HepG2 (cell line): Measurements from ENCODE around the gene RNF222. TPM values are rescaled to one million over a fixed set of nuclear protein-coding genes. Genes with fewer than 3 reads are reported as not detected.

Source experiments
- EHMT2 ChIP-seq: fragments of 200-600 bp; sonication (generic); IDR thresholded peaks from 2 replicates; pipeline ENCODE4 v1.7.0; 2017; ENCODE audit warnings: antibody characterized with exemption, low read depth, low read length, borderline replicate concordance
- FOXK2 ChIP-seq: fragments of 450-650 bp; IDR thresholded peaks from 2 replicates; pipeline ENCODE4 v1.6.1; 2016
- HNRNPK ChIP-seq: fragments of 200-400 bp; formaldehyde crosslinking; IDR thresholded peaks from 2 replicates; pipeline ENCODE4 v1.6.1; 2018; ENCODE audit warnings: low read length, low read depth, moderate library complexity, mild to moderate bottlenecking; ENCODE audit not compliant: poor library complexity, severe bottlenecking
- KLF13 ChIP-seq: sonication (generic); formaldehyde crosslinking; IDR thresholded peaks from 2 replicates; pipeline ENCODE4 v1.4.0; 2020; ENCODE audit warnings: mild to moderate bottlenecking, missing genetic modification reagents
- MED1 ChIP-seq: sonication (generic); formaldehyde crosslinking; IDR thresholded peaks from 2 replicates; pipeline ENCODE4 v1.4.0; 2020; ENCODE audit warnings: missing genetic modification reagents
- MED13 ChIP-seq: sonication (generic); formaldehyde crosslinking; IDR thresholded peaks from 2 replicates; pipeline ENCODE4 v1.5.0; 2020; ENCODE audit warnings: missing genetic modification reagents
- MXI1 ChIP-seq: IDR thresholded peaks from 3 replicates; pipeline ENCODE4 v1.6.1; 2012; ENCODE audit warnings: low read depth, low read length, inconsistent platforms, borderline replicate concordance
- NPAS2 ChIP-seq: sonication (generic); formaldehyde crosslinking; IDR thresholded peaks from 2 replicates; pipeline ENCODE4 v1.8.0; 2022; ENCODE audit warnings: mild to moderate bottlenecking, missing genetic modification reagents, borderline replicate concordance
- ZFP90 ChIP-seq: sonication (generic); formaldehyde crosslinking; IDR thresholded peaks from 2 replicates; pipeline ENCODE4 v1.8.0; 2022; ENCODE audit warnings: missing genetic modification reagents, mild to moderate bottlenecking, inconsistent platforms, borderline replicate concordance
- ZIK1 ChIP-seq: sonication (generic); formaldehyde crosslinking; IDR thresholded peaks from 2 replicates; pipeline ENCODE4 v1.5.0; 2020; ENCODE audit warnings: mild to moderate bottlenecking, low read depth, missing genetic modification reagents, borderline replicate concordance
- ZKSCAN5 ChIP-seq: sonication (generic); formaldehyde crosslinking; IDR thresholded peaks from 2 replicates; pipeline ENCODE4 v1.5.1; 2020; ENCODE audit warnings: mild to moderate bottlenecking, missing genetic modification reagents
- ZNF274 ChIP-seq: sonication (generic); formaldehyde crosslinking; IDR thresholded peaks from 2 replicates; pipeline ENCODE4 v1.5.1; 2020; ENCODE audit warnings: mild to moderate bottlenecking, missing genetic modification reagents
- ZNF629 ChIP-seq: sonication (generic); formaldehyde crosslinking; conservative IDR thresholded peaks from 2 replicates; pipeline ENCODE4 v1.5.0; 2020; ENCODE audit warnings: missing genetic modification reagents
- ZNF747 ChIP-seq: sonication (generic); formaldehyde crosslinking; IDR thresholded peaks from 2 replicates; pipeline ENCODE4 v1.8.1; 2023; ENCODE audit warnings: missing genetic modification reagents, mild to moderate bottlenecking, borderline replicate concordance
- polyA plus RNA-seq, 8 experiments: library from polyadenylated mRNA; depleted of rRNA in 3 of 8; stranded (reverse) in 7 of 8; unstranded in 1 of 8; fragments of >200 nt; fragmentation: Illumina TruSeq in 4 of 8; extraction: Trizol in 4 of 8; gene quantifications; 2 replicates each; pipeline versions ENCODE4 v1.2.1 to v1.2.3, GENCODE V29; 2011 to 2016; ENCODE audit warnings: low read depth in 4 of 8, missing spikeins in 1 of 8, mixed read lengths in 1 of 8; ENCODE audit not compliant: insufficient read depth in 1 of 8
- total RNA-seq, 5 experiments: library from RNA; depleted of rRNA; stranded (reverse); fragments of >200 nt; fragmentation: Illumina TruSeq; extraction: Trizol; gene quantifications; 2 replicates each; pipeline ENCODE4 v1.2.3, GENCODE V29; 2016; ENCODE audit warnings: low read depth in 1 of 5
- TF ChIP-seq, protein P1 (sequence below): sonication (generic); formaldehyde crosslinking; IDR thresholded peaks from 2 replicates; pipeline ENCODE4 v1.8.0; 2022; ENCODE audit warnings: missing genetic modification reagents, mild to moderate bottlenecking, inconsistent platforms, borderline replicate concordance
- TF ChIP-seq, protein P2 (sequence below): sonication (generic); formaldehyde crosslinking; IDR thresholded peaks from 2 replicates; pipeline ENCODE4 v1.9.0; 2021; ENCODE audit warnings: missing genetic modification reagents, borderline replicate concordance
- TF ChIP-seq, protein P3 (sequence below): sonication (generic); formaldehyde crosslinking; IDR thresholded peaks from 2 replicates; pipeline ENCODE4 v1.8.0; 2022; ENCODE audit warnings: missing genetic modification reagents, mild to moderate bottlenecking, moderate library complexity, borderline replicate concordance
- TF ChIP-seq, protein P4 (sequence below): sonication (generic); formaldehyde crosslinking; IDR thresholded peaks from 2 replicates; pipeline ENCODE4 v1.5.0; 2020; ENCODE audit warnings: missing genetic modification reagents, mild to moderate bottlenecking, borderline replicate concordance
- TF ChIP-seq, protein P5 (sequence below): sonication (generic); formaldehyde crosslinking; IDR thresholded peaks from 2 replicates; pipeline ENCODE4 v1.4.0; 2020; ENCODE audit warnings: missing genetic modification reagents

Gene RNF222
- total and polyA plus RNA-seq, 2 of the 13 experiments (the other 11 are each of a cell fraction or from before 2014, with no cell fraction given): not detected

DNA sequence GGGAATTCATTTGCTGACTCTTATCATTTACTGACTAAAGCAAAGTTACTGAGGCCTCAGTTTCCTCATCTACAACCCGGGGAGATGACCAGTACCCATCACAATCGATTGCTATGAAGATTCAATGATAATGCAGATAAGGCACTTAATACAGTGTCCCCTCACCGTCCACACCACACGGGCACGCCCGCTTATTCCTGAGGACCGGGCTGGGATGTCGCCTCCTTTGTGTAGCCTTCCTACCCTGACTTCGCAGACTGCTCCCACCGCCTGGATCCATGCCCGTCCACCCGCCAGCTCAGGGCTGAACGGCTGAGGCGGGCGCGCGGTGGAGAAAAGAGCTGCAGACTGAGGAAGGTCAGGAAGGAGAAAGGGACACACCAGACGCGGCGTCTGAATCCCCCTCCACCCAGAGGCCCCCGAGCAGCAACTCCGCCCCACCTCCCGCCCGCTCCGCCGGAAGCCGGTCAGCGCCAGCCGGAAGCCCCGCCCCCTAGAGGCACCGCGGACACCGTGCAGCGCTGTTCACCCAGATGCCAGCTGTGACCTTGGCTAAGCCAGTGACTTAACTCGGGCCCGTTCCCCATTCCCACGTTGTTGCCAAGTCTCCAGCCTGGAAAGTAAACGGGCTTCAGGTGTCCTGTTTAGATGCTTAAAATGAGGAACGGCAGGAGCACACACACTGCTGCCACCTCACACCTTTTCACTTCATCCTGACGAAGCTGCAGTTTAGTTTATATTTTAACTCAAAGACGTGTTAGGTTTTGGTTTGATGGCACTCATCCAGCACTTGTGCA is 21.2 kb downstream of the RNF222 start, which contains the start of gene KRABD2 (continued):
- TF ChIP-seq ZIK1: peak; percentile 79; the same call in 1 of the 2 replicates
- TF ChIP-seq MXI1: peak; percentile 89; the same call in 2 of the 3 replicates
- peak; percentile 42; the same call in 1 of the 2 replicates for TF ChIP-seq ZNF629 (CRISPR knock-in tag)
- peak; percentile 46; the same call in 1 of the 2 replicates for TF ChIP-seq ZNF274
- TF ChIP-seq, protein P1, sequence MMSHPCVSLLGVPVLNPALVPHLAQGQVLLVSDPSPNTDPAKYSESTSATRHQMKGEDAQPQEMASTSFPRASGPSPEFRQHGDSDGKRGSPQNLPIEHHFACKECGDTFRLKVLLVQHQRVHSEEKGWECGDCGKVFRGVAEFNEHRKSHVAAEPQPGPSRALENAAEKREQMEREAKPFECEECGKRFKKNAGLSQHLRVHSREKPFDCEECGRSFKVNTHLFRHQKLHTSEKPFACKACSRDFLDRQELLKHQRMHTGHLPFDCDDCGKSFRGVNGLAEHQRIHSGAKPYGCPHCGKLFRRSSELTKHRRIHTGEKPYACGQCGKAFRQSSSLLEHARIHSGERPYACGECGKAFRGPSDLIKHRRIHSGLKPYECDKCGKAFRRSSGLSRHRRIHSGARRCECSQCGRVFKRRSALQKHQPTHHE: peak; percentile 77; the same call in 1 of the 2 replicates
- TF ChIP-seq, protein P2, sequence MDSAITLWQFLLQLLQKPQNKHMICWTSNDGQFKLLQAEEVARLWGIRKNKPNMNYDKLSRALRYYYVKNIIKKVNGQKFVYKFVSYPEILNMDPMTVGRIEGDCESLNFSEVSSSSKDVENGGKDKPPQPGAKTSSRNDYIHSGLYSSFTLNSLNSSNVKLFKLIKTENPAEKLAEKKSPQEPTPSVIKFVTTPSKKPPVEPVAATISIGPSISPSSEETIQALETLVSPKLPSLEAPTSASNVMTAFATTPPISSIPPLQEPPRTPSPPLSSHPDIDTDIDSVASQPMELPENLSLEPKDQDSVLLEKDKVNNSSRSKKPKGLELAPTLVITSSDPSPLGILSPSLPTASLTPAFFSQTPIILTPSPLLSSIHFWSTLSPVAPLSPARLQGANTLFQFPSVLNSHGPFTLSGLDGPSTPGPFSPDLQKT: no peak
- TF ChIP-seq KLF13: no peak
- TF ChIP-seq, protein P3, sequence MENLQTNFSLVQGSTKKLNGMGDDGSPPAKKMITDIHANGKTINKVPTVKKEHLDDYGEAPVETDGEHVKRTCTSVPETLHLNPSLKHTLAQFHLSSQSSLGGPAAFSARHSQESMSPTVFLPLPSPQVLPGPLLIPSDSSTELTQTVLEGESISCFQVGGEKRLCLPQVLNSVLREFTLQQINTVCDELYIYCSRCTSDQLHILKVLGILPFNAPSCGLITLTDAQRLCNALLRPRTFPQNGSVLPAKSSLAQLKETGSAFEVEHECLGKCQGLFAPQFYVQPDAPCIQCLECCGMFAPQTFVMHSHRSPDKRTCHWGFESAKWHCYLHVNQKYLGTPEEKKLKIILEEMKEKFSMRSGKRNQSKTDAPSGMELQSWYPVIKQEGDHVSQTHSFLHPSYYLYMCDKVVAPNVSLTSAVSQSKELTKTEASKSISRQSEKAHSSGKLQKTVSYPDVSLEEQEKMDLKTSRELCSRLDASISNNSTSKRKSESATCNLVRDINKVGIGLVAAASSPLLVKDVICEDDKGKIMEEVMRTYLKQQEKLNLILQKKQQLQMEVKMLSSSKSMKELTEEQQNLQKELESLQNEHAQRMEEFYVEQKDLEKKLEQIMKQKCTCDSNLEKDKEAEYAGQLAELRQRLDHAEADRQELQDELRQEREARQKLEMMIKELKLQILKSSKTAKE (CRISPR knock-in tag): peak; percentile 14; the same call in 1 of the 2 replicates
- TF ChIP-seq ZNF747 (CRISPR knock-in tag): peak; percentile 57; the same call in 1 of the 2 replicates
- TF ChIP-seq FOXK2: peak; percentile 45; the same call in 1 of the 2 replicates
- TF ChIP-seq NPAS2 (CRISPR knock-in tag): no peak
- TF ChIP-seq, protein P4, sequence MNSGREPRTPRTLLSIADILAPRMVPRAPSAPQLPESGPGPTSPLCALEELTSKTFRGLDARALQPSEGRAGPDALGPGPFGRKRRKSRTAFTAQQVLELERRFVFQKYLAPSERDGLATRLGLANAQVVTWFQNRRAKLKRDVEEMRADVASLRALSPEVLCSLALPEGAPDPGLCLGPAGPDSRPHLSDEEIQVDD (CRISPR knock-in tag): peak; percentile 64; the same call in 1 of the 2 replicates
- TF ChIP-seq MED1 (CRISPR knock-in tag): peak; percentile 76
- TF ChIP-seq HNRNPK: peak; percentile 47
- TF ChIP-seq ZKSCAN5 (CRISPR knock-in tag): no peak
- TF ChIP-seq MED13: peak; percentile 80
- TF ChIP-seq, protein P5, sequence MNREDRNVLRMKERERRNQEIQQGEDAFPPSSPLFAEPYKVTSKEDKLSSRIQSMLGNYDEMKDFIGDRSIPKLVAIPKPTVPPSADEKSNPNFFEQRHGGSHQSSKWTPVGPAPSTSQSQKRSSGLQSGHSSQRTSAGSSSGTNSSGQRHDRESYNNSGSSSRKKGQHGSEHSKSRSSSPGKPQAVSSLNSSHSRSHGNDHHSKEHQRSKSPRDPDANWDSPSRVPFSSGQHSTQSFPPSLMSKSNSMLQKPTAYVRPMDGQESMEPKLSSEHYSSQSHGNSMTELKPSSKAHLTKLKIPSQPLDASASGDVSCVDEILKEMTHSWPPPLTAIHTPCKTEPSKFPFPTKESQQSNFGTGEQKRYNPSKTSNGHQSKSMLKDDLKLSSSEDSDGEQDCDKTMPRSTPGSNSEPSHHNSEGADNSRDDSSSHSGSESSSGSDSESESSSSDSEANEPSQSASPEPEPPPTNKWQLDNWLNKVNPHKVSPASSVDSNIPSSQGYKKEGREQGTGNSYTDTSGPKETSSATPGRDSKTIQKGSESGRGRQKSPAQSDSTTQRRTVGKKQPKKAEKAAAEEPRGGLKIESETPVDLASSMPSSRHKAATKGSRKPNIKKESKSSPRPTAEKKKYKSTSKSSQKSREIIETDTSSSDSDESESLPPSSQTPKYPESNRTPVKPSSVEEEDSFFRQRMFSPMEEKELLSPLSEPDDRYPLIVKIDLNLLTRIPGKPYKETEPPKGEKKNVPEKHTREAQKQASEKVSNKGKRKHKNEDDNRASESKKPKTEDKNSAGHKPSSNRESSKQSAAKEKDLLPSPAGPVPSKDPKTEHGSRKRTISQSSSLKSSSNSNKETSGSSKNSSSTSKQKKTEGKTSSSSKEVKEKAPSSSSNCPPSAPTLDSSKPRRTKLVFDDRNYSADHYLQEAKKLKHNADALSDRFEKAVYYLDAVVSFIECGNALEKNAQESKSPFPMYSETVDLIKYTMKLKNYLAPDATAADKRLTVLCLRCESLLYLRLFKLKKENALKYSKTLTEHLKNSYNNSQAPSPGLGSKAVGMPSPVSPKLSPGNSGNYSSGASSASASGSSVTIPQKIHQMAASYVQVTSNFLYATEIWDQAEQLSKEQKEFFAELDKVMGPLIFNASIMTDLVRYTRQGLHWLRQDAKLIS (CRISPR knock-in tag): 0 out of 2 replicates have a peak, but pooled peaks have one; percentile 81
- TF ChIP-seq EHMT2: no peak
- peak; percentile 75; the same call in 1 of the 2 replicates for TF ChIP-seq ZFP90 (CRISPR knock-in tag)
